Fibroblast of lung (primary cell): ENCODE measurements around the gene ELK3.

Experiments
- CTCF ChIP-seq, 2 donors: IDR thresholded peaks in 1 of 2; conservative IDR thresholded peaks in 1 of 2; 1 replicate in 1 of 2; 2 replicates in 1 of 2; pipeline ENCODE4 v1.5.1; 2011 to 2012; ENCODE audit warnings: low read length in 2 of 2, control low read depth in 1 of 2, inconsistent platforms in 1 of 2, low read depth in 1 of 2, mild to moderate bottlenecking in 1 of 2
- EZH2 ChIP-seq: IDR thresholded peaks from 2 replicates; pipeline ENCODE4 v1.5.1; 2012; ENCODE audit warnings: low read length, control low read depth, mild to moderate bottlenecking; ENCODE audit errors: missing control alignments

GRCh38 chr12:96260231-96260630 is 66.1 kb downstream of the ELK3 start:
- no peak for TF ChIP-seq CTCF (conservative IDR thresholded peaks at IDR 0.05 in 1 of 2, IDR thresholded peaks at IDR 0.05 in 1 of 2; ENCODE audit: low read depth in 1 of 2, low read length in 2 of 2)
- TF ChIP-seq EZH2, result no peak
